HG03558 (cell line): ENCODE results near the gene PLOD2.

ENCODE experiments used
- ATAC-seq: cut with Tn5 transposase; IDR thresholded peaks from one replicate; pipeline ENCODE4 v1.9.1; 2021; ENCODE audit warnings: moderate number of reproducible peaks; ENCODE audit not compliant: unreplicated experiment; ENCODE audit errors: extremely low read depth

The PLOD2 gene

DNA sequence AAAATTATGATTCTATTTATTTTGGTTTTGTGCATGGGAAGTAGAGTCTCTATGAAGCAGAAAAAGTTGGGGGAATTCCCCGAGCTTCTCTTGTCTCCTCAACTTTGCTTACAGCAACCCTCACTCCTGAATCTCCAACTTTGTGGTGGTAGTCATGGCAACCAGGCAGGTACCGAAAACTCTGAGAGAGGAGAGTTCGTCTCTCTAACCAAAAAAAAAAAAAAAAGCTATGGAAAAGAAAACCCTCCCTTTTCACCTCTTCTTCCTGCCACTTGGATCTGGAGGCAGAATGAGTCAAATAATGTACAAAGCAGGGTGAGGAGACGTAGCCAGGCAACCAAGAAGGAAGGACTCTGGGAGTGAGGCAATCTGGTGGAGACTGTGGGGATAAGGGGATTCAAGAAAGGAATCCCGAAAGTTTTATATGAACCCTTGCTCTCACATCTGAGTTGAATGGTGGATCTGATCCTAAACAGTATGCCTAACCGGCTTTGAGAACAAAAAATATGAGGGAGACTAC is 108.1 kb downstream of the PLOD2 start:
- no peak for ATAC-seq

DNA sequence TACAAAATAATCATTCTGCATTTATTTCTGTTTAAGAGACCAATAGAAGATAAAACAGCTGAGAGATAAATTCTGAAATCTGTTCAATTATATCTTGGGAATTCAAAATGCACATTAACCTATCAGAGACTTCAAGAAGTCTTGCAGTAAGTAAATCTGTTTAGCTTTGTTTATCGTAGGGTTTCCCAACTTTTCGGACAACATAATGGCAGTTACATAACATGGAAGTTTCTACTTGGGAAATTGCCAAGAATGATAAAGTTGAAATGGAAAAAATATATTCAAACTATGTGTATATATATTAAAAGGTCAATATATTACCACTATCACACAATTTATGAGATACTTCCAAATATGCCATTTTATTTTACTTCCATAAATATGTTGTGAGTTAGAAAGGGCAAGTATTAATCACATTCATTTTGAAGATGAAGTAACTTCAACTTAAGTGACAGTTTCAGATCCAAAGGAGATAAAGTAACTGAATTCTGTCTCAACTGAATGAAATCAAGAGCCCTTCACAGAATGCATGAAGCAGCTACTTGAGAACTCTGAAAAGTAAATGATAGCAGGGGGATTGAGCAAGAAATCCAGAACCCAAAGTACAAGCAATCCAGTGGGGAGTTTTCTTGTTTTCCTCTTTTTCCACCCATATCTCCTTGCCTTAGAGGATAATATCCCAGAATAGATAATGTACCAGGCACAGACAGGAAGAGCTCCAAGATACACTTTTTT is 108.8 kb downstream of the PLOD2 start:
- ATAC-seq: no peak

DNA sequence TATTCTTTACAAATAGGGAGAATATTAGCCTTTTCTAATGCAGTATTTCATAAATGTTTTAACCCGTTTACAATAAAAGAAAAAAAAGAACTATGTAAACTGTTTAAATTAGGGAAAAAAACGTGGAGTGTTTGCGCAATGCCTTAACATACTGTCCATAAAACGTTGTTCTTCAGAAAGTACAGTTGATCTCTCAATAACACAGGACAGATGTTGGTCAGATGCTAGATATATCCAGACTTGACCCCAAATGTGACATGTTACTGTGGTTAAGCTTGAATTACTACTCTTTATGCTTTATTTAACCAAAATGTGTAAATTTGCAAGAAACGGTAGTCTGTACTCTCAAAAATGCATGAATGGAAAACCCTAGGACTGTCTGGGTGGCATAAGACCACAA is 110.3 kb downstream of the PLOD2 start:
- no peak for ATAC-seq

DNA sequence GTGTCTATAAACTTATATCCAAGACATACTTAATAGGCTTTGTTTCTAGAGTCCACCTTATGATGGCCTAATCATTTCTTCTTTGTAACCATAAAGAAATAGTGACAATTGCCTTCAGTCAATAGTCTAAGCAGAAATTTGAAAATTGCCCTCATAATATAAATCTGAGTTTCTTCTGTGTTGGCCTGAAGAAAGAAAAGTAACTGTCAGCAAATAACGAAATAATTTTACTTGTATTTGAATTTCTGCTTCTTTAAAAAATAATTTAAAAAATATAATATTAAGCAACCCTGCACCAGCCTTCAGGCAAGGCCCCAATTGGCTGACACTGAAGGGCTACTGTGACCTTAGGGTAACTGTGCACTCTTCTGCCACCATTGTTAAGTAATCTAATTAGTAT is 113.5 kb downstream of the PLOD2 start:
- no peak for ATAC-seq

DNA sequence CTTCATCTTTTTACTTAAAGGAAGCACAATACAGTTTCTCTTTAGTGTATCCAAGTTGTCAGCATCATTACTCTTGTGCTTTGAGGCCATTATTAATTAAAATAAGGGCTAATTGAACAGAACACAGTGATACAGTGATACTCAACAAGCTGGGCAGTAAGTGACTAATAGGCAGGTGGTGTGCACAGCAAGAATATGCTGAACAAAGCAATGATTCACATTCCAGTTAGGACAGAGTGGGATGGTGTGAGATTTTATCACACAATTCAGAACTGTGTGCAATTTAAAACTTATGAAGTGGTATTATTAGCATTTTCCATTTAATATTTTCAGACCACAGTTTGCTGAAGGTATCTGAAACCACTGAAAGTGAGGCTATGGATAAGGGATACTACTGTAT is 116.9 kb downstream of the PLOD2 start:
- no peak for ATAC-seq

DNA sequence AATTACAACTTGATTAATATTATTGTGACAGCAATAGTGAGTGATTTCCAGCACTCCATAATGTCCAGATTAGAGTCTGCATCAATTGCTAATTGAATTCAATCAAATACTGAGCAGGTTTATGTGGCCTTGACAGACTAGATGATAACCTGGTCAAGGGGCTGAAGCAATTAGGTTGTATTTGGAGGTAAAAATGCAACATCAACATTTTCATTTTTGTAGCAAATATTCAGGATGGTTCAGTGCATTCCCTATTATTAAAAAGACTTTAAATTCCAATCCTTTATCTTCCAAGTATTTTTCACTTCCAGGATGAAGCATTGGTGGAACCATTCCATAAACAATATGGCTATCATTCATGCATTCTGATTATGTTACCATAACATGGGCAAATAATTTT is 120.4 kb downstream of the PLOD2 start:
- ATAC-seq: no peak

DNA sequence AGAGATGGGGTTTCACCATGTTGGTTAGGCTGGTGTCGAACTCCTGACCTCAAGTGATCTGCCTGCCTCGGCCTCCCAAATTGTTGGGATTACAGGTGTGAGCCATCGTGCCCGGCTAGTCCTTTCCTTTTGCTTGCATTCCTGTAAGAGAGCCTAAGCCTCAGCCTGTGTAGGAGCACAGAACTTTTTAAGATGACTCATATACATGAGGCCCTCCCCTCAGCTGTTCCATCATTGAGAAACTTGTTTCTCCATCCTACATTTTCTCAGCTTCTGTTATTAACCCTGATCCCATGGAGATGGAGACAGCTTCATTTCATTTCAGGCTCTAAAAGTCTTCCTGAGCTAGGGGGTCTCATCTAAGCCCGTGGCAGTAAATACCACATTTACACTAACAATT is 123.3 kb downstream of the PLOD2 start:
- no peak for ATAC-seq

DNA sequence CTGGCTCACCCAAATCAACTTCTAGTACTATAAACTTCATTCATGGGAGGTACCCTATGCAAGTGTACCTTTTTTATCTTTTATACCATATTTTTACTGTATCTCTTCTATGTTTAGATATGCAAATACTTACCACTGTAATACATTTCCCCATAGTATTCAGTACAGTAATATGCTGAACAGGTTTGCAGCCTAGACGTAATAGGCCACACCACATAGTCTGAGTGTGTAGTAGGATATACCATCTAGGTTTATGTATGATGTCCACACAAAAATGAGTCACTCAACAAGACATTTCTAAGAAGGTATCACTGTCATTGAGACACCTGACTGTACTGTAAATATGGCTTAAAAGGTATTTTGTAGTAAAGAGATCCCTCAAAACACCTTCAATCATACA is 124.7 kb downstream of the PLOD2 start:
- ATAC-seq: no peak

DNA sequence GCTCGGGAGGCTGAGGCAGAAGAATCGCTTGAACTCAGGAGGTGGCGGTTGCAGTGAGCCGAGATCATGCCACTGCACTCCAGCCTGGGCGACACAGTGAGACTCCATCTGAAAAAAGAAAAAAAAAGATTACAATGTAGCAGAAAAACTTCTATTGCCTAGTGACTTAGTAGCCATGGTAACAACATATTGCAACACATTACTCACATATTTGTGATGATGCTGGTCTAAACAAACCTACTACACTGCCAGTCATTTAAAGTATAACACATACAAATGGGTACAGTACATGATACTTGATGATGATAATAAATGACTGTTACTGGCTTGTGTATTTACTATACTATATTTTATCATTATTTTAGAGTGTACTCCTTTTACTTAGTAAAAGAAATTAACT is 125.6 kb downstream of the PLOD2 start:
- no peak for ATAC-seq

DNA sequence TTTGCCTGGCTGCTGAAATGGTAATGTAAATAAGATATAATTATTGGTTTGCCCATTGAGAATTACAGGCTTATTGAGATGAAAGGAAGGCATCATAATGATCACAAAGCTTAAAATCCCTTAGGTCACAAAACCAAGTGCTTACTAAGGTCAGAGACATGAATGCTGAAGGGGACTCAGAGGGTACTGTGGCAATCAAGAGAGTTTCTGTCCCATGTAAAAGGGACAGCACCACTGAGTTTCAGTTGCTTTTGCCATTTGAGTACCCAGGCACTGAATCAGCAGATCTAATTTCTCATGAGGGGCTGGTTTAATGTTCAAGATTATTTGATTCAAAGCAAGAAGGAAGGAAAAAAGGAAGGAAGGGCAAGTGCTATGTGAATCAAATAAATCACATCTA is 127.0 kb downstream of the PLOD2 start:
- ATAC-seq: no peak

DNA sequence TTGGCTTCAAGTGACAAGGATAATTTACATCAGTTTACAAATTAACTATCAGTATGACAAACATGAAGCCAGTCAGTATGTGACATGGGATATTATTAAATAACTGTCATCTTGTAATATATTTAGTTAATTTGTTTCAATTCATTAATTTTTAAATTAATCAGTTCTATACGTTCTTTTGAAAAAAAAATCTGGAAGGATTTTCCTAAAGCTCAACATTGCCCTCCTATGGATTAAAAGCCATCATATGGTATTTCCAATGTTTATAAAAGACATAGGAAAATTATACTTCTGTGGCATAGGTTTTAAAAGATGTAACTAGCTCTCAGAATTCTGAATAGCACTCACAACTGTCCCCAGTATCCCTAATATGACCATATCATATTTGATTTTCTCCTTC is 134.4 kb downstream of the PLOD2 start:
- ATAC-seq: no peak

DNA sequence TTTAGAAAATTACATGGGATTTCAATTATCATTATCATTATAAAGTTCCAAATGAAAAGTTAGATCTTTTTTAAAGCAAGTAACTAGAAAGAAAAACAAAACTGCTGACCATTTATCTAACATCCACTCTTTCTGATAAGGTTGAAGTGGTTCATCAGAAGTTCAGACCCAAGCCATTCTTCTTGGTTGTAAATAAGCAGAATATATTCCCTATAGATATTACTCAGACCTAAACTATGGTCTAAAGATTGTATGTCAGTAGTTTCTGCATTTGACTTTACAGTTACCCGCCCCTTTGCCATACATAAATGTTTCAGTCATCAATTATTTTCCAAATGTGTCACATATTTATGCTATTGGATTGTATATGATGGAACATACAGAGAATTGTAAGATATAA is 136.7 kb downstream of the PLOD2 start:
- no peak for ATAC-seq

DNA sequence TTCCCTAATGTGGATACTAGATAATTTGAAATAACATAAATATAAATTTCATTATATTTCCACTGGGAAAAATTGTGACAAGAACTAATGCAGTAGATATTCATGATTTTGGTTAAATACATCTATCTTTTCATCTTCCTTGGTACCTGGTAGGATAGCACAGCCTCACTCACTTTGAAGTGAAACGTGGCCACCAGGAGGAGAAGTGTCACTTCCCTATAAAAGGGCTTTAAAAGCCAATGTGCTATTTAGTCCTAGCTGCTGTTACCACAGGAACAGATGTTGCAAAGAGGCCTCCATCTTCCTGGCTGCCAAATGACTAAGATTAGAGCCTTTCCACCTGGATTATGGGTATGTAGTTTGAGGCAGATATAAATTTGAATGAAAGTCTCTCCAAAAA is 140.0 kb downstream of the PLOD2 start:
- no peak for ATAC-seq

DNA sequence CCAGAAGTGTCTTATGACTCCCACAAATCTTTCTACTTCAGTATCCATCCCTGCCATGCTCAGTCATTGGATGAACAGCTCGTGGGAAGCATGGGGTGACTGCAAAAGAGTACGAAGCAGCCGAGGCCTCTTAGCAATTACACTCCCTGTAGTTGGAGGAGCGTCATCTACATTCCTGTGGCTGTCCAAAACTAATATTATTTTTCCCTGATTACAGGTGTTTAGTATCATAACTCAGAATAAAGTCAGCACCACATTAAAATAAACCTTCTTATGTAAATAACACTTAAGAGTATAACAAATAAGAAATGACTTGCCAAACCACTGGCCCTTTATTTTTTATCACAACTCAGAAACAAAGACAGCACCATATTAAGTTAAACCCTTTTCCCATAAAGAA is 141.5 kb downstream of the PLOD2 start:
- no peak for ATAC-seq
